Stimulated activated CD4-positive, alpha-beta T cell treated with anti-CD3 and anti-CD28 coated beads, Interleukin-4, amount 100 ng/mL, for 1 hour (primary cell): ENCODE measurements around the gene LMNTD2.

Experiments
- DNase-seq: peaks from one replicate; pipeline ENCODE4 v3.0.0-alpha.2; 2020

LMNTD2 gene, protein sequence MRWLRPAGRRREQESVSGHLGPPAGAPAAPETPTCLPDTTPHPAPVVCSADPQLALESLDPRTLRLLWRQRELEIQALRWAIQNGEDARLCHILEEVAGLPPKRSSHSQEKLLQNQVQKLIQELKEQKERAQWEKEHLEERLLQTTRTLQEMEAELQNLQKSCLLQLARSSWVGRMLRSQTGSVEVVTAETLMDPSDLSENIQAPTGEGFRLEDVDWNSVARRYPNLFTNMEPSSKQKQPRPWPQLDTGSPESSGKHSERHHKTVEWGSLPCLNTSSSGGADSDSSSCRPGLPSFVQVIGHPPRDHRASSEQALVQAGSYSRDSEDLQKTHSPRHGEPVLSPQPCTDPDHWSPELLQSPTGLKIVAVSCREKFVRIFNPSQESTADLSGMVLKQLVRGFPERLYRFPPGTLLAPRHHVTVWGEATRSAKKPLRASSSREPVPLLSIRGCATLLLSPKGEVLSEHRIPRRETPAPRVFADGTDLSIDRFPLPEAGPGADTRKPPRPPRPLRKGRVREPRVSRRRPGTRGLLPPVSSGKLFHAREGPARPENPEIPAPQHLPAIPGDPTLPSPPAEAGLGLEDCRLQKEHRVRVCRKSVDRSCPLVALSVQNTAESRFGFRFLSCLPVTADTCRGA

DNA sequence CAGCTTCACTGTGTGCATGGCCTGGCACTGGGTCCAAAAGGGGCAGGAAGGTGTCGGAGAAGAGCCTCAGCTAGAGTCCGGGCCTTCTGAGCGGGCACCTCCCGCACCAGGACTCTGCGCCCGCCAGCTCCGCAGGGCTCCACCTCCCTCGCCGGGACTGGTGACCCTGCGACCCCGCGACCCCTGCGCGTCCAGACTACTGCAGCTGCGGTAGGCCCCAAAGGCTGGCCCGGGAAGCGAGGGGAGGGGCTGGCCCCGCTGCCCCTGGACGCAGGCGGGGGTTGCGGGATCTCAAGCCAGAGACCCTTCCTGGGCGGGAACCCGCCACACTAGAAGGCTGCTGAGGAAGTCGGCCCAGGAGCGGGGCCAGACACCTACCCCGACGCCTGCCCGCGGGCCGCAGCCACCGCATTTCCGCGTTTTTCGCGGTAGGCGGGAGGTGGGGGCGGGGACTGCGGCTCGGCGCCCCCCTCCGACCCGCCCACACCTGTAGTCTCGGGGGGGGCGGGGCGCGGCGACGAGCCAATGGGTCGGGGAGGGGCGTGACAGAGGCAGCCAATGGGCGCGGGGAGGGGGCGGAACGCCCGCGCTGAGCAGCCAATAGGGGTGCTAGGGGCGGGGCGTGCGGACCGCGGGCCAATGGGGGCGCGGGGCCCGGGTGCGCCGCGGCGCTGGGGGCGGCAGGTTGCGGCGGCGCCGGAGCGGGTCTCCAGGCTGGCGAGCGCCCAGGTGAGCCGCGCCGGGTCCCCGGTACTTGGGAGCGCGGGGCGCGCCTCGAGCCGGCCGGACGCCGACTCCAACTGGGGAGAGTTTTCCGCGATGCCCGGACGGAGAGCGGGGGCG lies at the start of gene LMNTD2, which contains the start of gene RASSF7:
Gene LMNTD2 (minus strand): TSS at position 434 of the 843 bp plus-strand sequence. CDS start 22 bp downstream, at position 412.
Gene RASSF7 (plus strand): TSS at position 666 of the 843 bp plus-strand sequence. CDS start 799 bp downstream, outside the sequence.
- DNase-seq = peak; percentile 96

DNA sequence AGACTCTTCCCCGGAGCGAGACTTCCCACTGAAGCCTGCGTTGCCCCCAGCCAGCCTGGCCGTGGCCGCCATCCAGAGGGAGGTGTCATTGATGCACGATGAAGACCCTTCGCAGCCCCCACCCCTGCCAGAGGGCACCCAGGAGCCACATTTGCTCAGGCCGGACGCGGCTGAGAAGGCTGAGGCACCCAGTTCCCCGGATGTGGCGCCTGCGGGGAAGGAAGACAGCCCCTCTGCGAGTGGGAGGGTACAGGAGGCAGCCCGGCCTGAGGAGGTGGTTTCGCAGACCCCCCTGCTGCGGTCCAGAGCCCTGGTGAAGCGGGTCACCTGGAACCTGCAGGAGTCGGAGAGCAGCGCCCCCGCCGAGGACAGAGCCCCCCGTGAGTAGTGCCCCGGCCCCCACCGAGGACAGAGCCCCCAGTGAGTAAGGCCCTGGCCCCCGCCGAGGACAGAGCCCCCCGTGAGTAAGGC lies 48.8 kb upstream of the LMNTD2 start:
- no peak for DNase-seq

DNA sequence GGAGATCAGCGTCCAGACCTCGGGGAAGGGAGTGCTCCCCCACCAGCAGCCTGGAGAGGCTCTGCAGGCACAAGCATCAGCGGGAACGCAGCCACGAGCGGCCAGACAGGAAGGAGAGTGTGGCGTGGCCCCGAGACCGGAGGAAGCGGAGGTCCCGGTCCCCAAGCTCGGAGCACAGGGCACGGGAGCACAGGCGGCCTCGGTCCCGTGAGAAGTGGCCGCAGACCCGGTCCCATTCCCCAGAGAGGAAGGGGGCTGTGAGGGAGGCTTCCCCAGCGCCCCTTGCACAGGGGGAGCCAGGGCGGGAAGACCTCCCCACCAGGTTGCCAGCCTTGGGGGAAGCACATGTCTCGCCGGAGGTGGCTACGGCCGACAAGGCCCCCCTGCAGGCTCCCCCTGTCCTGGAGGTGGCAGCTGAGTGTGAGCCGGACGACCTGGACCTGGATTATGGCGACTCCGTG lies 48.3 kb upstream of the LMNTD2 start:
- DNase-seq = no peak

DNA sequence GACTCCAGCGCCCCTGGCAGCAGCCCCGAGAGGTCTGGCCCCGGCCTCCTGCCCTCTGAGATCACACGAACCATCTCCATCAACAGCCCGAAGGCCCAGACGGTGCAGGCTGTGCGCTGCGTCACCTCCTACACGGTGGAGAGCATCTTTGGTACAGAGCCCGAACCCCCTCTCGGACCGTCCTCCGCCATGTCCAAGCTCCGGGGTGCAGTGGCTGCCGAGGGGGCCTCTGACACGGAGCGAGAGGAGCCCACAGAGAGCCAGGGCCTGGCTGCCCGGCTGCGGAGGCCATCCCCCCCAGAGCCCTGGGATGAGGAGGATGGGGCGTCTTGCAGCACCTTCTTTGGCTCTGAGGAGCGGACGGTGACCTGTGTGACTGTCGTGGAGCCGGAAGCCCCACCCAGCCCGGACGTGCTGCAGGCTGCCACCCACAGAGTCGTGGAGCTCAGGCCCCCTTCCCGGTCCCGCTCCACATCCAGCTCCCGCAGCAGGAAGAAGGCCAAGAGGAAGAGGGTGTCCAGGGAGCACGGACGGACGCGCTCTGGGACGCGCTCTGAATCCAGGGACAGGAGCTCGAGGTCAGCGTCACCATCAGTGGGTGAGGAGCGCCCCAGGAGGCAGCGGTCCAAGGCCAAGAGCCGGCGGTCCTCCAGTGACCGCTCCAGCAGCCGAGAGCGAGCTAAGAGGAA lies 47.6 kb upstream of the LMNTD2 start:
- DNase-seq = no peak

DNA sequence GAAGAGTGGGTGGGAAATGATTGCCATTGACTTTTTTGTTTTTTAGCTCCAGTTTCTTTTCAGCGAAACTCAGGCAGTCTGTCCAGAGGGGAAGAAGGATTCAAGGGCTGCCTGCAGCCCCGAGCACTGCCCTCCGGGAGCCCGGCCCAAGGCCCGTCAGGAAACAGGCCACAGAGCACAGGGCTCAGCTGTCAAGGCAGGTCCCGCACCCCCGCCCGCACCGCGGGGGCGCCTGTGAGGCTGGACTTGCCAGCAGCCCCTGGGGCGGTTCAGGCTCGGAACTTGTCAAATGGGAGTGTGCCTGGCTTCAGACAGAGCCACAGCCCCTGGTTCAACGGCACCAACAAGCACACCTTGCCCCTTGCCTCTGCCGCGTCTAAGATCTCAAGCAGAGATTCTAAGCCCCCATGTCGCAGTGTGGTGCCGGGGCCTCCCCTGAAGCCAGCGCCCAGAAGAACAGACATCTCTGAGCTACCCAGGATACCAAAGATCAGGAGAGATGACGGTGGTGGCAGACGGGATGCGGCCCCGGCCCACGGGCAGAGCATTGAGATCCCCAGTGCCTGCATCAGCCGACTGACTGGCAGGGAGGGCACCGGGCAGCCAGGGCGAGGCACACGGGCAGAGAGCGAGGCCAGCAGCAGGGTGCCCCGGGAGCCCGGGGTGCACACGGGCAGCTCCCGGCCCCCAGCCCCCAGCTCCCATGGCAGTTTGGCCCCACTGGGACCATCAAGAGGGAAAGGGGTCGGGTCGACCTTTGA lies 46.7 kb upstream of the LMNTD2 start:
- no peak for DNase-seq

DNA sequence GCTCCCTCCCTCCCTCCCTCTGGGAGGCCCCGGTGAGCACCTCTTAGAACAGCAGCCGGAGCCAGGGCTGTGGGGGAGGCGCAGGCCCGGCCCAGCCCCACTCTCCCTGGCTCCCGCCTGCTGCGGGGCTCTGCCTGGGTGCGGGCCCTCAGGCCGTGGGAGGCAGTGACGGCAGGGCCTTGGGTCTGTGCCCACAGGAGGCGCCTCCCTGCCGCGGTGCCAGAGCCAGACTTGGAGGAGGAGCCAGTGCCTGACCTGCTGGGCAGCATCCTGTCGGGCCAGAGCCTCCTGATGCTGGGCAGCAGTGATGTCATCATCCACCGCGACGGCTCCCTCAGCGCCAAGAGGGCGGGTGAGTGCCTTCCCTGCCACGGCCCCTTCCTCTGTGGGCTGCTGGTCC lies 45.7 kb upstream of the LMNTD2 start:
- DNase-seq = no peak

DNA sequence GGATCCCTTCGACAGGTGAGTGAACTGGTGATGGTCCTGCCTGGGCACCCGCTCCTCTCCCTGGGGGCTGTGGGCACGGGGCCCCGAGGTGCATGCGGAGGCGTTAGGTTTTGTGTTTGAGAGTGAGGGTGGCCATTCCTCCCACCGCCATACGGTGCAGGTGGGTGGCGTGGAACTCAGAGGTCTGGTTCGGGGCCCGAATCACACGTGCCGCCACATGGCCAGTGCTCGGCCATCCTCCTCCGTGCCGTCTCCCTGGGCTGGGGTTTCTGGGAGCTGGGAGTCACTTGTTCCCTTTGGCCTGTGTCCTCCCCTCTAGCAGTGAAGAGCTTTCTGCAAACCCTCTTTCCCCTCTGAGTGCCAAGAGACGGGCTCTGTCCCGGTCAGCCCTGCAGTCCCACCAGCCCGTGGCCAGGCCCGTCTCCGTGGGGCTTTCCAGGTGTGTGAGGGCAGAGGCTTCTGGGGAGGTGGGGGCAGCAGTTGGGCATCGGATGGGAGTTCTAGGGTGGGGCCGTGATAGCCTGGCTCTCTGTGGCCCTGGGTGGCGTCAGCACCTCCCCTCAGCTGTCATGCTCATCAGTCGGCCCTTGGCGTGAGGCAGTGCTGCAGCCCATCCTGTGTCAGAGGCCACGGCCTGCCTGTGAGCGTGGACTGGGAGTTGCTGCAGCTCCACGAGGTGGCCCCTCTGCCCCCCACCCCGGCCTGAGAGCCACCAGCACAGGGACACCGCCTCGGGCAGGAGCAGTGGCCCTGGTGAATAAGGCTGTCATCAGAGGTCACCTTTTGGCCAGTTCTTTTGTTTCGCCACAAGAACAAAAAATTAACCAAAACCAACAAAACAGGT lies 45.0 kb upstream of the LMNTD2 start:
- no peak for DNase-seq

DNA sequence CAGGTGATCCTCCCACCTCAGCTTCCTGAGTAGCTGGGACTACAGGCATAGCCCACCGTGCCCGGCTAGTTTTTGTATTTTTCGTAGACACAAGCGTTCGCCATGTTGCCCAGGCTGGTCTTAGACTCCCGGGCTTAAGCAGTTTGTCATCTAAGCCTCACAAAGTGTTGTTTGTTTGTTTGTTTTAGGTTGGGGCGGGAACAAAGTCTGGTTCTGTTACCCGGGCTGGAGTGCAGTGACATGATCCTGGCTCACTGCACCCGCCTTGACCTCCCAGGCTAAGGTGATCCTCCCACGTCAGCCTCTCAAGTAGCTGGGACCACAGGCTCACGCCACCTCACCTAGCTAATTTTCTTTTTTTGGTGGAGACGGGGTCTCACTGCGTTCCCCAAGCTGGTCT lies 42.6 kb upstream of the LMNTD2 start:
- no peak for DNase-seq

DNA sequence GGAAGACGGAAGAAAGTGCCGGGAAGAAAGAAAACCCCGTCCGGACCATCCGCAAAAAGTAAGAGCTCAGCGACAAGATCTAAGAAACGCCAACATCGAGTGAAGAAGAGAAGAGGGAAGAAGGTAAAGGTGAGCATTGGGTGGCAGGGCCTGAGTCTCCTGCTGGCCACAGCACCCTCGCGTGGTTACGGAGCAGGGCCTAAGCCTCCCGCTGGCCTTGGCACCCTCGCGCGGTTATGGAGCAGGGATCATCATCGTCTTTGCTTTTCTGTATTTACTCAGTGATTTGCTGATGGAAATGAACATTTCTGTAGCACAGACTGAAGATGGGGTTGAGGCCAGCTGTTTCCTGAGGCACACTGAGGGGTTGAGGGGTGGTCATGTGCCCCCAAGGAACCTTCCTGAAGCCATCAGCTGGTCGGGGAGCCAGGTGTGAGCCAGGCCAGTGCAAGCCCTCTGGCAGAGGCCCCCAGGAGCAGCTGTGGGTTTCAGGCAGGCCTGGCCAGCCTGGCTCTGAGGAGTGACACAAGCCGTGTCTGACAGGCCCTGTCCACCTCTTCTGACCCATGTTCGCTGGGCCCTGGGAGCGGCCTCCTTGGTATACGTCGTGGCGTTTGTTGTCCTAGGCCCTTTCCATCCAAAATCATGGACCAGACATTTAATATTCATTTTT lies 41.2 kb upstream of the LMNTD2 start:
- no peak for DNase-seq

DNA sequence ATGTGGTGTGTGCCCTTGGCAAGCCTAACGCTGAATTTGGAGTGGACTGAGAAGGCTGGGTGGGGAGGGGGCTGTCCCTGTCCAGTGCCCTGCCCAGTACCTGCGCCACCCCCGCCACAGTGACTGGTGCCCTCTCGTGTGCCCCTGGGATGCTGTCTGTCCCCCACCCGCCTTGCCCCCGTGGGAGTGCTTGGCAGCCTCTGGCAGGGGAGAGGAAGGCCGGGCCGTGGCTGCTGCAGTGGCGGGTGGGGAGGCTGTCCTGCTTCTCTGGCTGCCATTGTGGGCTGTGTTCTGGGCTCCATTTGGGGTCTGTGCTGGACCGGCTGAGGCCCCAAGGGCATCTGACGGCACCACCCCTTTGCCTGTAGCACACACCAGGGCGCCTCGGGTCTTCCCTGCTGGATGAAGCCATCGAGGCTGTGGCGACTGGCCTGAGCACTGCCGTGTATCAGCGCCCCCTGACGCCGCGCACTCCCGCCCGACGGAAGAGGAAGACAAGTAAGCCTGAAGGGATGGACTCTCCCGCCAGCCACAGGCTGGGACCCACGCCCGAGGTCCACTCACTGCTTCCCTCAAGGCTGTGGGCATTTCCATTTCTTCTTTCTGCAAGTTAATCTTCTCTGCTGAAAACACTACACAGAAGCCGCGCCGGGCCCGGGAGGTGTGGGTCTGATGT lies 37.6 kb upstream of the LMNTD2 start:
- no peak for DNase-seq

DNA sequence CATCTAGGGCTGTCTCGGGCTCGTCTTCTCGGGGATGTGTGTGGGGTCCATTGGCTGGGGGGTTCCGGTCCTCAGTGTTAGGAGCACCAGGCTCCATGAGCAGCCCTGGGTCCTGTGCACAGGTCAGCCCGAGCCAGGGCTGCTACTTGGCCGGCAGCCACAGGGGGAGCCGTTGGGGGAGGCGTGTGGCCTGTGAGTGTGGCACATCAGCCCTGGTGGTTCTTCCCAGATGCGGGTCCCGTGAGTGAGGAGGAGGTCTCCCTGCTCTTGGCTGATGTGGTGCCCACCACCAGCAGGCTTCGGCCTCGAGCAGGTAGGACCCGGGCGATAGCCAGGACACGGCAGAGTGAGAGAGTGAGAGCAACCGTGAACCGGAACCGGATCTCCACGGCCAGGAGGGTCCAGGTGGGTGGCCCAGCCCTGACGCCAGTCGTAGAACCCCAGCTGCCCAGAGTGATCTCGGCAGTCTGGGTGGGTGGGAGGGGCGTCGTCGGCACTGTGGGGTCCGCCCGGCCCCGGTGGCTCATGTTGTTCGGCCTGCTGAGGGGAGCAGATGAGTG lies 36.7 kb upstream of the LMNTD2 start:
- no peak for DNase-seq

DNA sequence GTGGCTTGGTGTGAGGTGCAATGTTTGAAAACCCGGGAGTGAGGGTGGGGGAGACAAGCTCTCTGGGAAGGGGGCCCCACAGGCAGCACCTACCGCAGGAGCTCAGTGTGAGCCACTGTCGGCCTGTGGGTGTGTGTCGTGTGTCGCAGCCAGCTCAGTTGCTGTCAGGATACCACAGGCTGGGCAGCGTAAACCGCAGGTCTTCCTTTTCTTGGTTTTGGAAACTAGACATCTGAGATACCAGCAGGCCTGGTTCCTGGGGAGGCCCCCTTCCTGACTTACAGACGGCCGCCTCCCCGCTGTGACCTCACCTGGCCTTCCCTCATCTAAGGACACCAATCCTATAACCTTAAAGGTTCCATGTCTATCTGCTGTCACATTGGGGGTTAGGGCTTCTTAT lies 35.8 kb upstream of the LMNTD2 start:
- no peak for DNase-seq

DNA sequence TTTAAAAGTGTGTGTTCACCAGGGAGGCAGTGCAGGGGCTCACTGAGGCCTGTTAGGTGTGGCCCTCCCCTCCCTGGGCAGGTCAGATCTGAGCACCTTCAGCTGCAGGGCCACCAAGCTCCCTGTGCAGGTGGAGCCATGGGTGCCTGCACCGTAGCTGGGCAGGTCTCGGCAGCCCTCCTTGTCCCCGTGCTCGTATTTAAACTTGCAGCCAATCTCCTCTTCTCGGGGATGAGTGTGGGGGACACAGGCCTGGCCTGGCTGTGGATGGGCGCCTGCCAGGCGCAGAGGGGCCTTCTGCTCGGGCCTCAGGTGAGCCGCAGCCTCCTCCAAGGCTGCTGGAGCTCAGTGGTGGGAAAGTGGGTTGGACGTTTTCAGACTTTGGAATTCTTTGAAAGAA lies 34.9 kb upstream of the LMNTD2 start:
- DNase-seq = no peak

DNA sequence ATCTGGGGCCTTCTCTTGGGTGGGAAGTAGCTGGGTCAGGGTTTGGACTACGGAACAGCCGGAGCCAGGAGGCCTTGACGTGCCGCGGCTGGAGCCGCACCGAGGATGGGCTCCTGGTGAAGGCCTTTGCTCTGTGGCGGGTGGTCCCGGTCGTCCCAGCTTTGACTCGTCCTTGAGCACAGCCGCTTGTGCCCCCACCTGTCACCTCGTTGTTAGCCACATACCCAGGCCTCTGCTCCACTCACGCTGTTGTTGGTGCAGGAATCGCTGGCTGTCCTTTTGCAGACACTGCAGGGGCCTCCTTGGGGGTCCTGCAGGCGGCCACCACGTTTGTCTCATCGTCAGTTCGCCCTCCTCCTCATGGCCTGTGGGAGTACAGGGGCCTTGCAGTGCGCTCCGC lies 32.8 kb upstream of the LMNTD2 start:
- DNase-seq = no peak

DNA sequence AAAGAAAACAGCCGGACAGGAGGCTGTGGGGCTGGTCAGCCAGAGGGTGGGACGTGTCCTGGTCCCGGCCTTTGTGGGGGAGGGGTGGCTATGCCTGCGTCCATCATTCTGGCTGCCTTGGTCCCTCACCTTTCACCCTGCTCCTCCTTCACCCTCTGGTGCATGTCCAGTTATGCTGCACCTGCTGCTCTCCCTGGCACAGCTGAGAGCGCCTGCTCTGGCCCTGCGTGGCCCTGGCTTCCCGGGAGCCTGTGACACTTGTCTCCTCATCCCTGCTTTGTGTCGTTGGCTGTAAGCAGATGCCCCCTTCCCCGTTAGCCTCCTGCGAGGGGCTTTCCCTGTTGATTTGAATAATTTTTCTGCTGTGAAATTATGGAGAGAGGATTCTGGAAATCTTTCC lies 32.4 kb upstream of the LMNTD2 start:
- DNase-seq = no peak

DNA sequence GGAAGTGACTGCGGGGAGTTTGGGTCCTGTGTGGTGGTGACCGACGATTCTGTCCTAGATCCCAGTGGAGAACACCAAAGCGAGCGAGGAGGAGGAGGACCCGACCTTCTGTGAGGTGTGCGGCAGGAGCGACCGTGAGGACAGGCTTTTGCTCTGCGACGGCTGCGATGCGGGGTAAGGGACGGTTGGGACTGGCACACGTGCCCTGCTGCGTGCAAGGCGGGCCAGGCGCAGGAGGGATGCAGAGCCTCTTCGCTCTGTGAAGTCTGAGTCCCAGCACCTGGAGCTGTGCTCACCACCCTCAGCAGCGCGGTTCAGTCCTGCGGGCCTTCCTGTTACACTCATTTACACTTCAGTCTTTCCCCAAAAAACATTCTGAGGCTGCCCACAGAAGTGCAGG lies 32.0 kb upstream of the LMNTD2 start:
- DNase-seq = no peak

DNA sequence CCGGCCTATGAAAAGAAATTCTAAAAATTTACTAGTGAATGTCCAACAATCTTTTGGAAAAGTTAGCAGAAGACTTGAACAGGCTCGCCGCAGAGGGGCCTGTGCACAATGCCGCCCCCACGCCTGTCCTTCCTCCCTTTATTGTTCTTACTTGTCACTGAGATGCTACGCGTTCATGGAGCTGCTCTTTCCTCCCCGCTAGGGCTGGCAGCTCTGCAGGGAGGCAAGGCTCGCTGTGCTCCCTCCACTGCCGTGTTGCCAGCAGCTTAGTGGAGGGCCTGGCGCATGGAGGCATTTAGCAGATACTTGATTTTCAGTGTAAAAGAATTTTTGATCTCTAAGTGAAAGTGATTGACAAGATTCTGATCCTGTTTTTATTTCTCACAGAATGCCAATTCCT lies 30.5 kb upstream of the LMNTD2 start:
- no peak for DNase-seq

DNA sequence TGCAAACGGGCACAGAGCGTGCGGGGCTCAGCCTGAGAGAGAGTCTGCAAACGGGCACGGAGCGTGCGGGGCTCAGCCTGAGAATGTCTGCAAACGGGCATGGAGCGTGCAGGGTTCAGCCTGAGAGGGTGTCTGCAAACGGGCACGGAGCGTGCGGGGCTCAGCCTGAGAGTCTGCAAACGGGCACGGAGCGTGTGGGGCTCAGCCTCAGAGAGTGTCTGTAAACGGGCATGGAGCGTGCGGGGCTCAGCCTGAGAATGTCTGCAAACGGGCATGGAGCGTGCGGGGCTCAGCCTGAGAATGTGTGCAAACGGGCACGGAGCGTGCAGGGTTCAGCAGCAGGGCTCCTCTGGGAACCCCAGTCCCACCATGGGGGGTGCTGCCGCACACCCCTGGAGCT lies 29.3 kb upstream of the LMNTD2 start:
- no peak for DNase-seq

DNA sequence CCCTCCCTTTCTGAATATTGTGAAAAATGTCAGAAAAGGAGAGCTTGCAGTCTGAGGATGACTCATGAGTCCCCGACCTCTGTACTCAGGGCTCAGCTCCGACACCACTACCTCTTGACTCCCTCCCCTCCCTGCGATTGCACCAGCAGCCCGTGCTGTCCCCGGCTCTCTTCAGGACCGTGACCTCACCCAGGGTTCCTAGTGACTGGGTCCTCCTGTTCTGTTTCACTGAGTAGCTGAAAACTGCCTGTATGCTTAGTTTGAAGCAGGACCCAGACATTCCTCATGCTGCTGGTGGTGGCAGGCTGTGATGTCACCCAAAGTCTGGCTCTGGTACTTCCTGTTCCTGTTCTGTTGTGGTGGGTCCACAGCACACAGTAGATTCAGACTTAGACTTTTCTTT lies 27.4 kb upstream of the LMNTD2 start:
- peak; percentile 62 for DNase-seq
